ENCODE data around the gene B4GALT2.

B4GALT2 gene

GRCh38 chr1:44021156-44021555 lies 42.1 kb downstream of the B4GALT2 start:
- no peak for TF ChIP-seq ZFX (IDR thresholded peaks at IDR 0.05)
- TF ChIP-seq CTCF (conservative IDR thresholded peaks at IDR 0.05): no peak

DNA sequence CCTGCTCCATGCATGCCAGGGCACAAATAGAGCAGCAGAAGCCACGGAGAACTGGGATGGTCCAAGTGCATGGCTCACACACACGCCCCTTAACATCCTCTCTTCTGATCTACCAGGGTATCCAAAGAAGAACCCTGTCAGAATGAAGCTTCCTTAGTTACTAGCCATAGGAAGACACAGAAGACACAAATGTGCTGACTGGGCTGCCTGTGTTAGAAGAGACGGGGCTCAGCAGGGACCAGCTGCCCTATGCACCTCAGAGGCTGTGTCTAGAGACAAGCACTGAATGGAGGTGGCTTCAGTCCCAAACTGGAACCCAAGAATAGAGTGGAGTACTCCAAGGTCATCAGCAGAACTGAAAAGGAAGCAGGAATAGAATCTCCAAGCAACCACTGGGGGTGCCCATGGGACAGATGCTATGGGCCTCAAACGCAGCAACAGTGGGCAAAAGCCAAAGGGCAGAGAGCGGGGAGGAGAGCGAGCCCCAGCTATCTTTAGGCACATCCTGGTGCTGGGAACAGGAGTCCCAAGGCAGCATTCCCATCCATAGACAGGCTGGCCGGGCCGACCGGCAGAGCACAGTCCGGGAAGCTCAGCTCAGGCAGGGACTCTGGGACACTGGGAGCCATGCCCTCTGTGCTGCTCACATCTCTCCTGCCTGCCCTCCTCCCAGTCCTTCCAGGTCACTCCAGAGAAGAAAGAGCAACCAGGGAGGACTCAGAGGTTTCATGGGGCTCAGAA lies 42.7 kb downstream of the B4GALT2 start:
- TF ChIP-seq ZFX (IDR thresholded peaks at IDR 0.05) (no peak), CTCF (conservative IDR thresholded peaks at IDR 0.05) (no peak)
- H3K27ac ChIP-seq: no peak overlapping the region

More at GRCh38 chr1:44021156-44021555, 42.1 kb downstream of the B4GALT2 start:
- H3K27ac ChIP-seq: no peak overlapping the region

GRCh38 chr1:44024031-44024902 lies 45.3 kb downstream of the B4GALT2 start:
- TF ChIP-seq CTCF (conservative IDR thresholded peaks at IDR 0.05): no peak
- no peak overlapping the region for H3K27ac ChIP-seq

DNA sequence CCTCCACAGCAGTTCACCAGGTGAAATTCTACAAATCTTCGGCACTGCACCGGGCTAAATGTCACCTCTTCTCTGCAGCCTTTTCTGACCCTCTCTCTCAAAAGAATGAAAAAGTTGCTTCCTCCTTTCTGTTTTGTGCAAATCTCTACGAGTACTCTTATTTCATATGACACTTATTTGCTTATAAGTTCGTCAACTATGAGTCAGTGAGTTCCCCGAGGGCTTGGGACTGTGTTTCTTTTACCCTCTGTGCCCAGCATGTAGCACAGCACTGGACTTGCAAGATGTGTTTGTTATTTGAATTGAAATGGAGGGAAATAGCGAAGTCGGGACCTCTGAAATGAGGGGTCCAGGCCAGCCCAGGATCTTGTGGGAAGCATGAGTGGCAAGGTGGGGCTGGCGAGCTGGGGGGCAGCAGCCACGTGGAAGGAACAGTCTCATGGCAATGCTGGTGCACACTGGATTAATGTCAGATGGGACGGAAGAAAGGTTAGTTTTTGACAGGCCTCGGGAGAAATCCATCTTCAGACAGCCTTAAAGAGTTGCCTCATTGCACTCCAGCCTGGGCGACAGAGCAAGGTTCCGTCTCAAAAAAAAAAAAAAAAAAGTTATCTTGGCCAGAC lies 46.0 kb downstream of the B4GALT2 start:
- no peak overlapping the region for H3K27ac ChIP-seq
- TF ChIP-seq ZFX (IDR thresholded peaks at IDR 0.05) (no peak), CTCF (conservative IDR thresholded peaks at IDR 0.05) (no peak)

DNA sequence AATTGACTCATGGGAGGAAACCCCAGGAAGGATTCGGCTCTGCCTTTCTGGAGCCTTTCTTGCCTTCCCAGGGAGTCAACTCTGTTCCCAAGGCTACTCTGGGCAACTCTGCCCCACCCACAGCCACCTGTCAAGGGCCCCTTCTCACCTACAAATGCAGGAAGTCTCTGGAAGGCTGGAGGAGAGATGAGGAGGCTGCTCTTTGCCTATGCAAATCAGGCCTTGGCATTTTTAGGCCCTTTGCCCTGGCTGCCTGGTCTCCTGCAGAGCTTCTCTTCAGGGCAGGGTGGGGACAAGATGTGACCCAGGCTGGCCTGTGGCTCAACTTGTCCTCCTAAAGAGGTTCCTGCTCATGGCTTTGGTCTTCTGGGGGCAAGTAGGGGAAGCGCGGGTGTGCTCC lies 46.8 kb downstream of the B4GALT2 start:
- H3K27ac ChIP-seq: no peak overlapping the region
- TF ChIP-seq ZFX (IDR thresholded peaks at IDR 0.05) (no peak), CTCF (conservative IDR thresholded peaks at IDR 0.05) (no peak)

DNA sequence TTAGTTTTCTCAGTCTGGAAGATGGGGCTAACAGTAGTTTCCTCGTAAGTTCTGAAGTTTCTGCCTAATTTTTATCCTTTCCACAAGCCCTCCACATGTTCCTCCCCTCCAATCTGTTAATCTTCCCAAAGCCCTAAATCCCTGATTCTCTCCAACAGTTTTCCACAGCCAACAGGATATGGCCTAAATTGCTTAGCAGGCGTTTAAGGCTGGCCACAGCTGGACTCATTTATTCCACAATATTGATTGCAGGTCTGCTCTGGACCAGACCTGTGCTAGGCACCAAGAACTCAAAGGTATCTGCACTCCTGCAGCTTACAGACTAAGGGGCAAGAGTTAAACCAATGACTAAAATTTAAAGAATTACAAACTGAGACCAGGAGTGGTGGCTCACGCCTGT lies 48.3 kb downstream of the B4GALT2 start:
- TF ChIP-seq CTCF (conservative IDR thresholded peaks at IDR 0.05): no peak
- TF ChIP-seq ZFX (IDR thresholded peaks at IDR 0.05): no peak
- no peak overlapping the region for H3K27ac ChIP-seq

Measured in C4-2B (cell line).